Measurements from ENCODE around the gene RFC4.
"Not testable (repeated sequence)": the region's sequence is repeated elsewhere in the genome, so short reads cannot be mapped to it uniquely, and the experiment has no call there.

The RFC4 gene

GRCh38 chr3:186824430-186825139 is 18.3 kb upstream of the RFC4 start:
- DNase-seq, result no peak

- DNase-seq, result no peak
Observed at GRCh38 chr3:186823386-186823785, 17.1 kb upstream of the RFC4 start.

DNA sequence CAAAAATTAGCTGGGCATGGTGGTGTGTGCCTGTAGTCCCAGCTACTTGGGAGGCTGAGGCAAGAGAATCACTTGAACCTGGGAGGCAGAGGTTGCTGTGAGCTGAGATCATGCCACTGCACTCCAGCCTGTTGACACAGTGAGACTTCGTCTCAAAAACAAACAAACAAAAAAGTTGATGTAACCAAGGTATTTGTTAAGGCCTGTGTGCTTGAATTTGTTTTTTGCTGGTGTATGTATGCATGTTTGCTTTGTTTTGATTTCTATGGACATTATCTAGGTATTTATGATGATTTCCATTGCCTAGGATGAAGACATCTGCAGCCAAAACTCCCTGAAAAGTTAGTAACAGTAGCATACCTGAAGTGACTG is 16.1 kb upstream of the RFC4 start:
- DNase-seq, result not testable (repeated sequence)

GRCh38 chr3:186821429-186822387 is 15.4 kb upstream of the RFC4 start:
- DNase-seq, result no peak

DNA sequence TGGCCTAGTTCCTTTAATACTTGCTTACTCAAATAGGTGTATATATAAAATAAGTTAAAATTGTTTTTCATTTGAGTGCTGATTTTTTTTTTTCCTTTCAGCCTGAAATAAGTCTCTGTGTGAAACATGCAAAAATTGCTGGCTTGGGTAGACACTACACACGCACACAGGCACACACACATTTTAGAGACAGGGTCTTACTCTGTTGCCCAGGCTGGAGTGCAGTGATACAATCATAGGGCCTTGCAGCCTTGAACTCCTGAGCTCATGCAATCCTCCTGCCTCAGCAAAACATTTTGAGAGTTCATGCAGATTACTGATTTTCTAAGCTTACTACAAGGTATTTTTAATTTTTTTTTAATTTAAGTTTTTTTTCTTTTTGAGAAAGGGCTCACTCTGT is 12.7 kb upstream of the RFC4 start:
- no peak for DNase-seq

DNA sequence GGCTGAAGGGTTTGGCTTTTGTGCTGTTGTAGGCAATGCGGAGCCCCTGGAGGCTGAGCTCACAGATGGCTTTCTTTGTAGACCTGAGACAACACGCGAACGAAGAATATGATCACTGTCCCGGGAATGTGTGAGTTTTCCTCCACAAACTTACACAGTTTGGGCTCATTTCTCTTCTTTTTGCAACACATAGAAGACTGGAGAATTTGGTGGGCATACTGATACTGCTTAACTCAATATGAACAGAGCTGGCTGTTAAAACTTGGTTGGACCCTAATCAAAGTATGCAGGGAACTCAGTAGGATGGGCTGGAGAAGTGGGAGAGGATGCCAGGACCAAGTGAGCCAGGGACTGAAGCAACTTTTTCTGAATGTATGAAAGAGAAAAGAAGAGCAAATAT is 12.2 kb upstream of the RFC4 start:
- DNase-seq, result no peak

GRCh38 chr3:186815435-186815834 is 9.2 kb upstream of the RFC4 start:
- DNase-seq, result no peak

DNA sequence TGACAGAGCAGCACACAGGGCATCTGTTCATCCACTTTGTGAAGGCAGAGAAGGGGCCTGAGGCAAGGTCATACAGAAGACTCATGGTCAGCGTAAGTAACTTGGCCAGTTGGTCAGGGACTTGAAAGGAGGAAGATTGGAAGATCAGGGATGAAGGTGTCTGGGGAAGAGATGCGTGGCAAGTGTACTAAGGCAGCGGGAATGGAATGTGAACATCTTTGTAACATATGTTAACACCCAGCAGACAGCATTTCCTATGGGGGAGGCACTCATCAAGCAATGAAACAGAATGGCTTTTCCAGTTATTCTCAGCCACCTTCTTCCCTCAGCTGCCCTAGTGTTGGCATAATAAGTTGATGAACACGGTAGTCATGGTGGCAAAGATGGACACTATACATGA is 7.8 kb upstream of the RFC4 start:
- no peak for DNase-seq

- DNase-seq, result not testable (repeated sequence)
Observed at GRCh38 chr3:186811313-186811712, 5.0 kb upstream of the RFC4 start.

- no peak for DNase-seq
Observed at GRCh38 chr3:186810336-186810996, 4.2 kb upstream of the RFC4 start.

GRCh38 chr3:186807231-186807630 is 949 bp upstream of the RFC4 start:
- DNase-seq, result no peak

- not testable (repeated sequence) for DNase-seq
Observed at GRCh38 chr3:186803447-186803846, 2.8 kb downstream of the RFC4 start.

DNA sequence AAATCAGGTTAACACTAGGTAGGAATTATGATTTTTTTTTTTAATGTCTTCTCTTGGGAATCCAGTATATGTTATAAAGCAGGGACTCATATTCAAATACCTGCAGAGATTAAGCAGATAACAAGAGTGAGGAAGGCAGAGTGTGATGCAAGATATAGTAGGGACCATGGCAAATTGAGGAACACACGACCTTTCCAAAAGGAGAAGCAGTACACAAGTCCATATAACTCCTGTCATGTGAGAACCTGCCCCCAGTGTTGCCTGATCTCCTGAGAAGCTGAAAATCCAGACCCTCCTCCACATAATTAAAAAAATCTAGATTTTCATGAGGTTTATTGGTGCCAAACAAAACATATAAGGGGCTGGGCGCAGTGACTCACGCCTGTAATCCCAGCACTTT is 3.6 kb downstream of the RFC4 start:
- DNase-seq, result no peak

DNA sequence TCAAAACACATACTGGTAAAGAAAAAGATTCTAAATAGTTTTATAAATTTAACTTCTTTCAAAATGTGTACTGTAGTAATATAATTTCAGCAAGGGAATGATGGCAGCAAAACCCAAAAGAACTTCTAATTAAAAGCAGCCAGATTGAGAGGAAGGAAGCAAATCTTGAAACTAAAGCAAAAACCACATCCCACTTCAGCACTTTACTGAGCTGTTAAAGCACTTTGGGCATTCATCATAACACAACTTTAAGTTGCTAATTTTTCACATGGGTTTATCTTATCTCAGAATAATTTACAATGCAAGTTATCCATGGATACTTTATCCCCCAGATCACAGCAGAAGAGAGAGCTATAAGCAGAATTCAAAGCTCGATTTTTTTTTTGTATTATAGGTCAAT is 6.0 kb downstream of the RFC4 start:
- DNase-seq, result no peak

GRCh38 chr3:186798239-186798874 is 7.9 kb downstream of the RFC4 start:
- no peak for DNase-seq

- DNase-seq, result no peak
Observed at GRCh38 chr3:186790261-186790981, 15.9 kb downstream of the RFC4 start.

DNA sequence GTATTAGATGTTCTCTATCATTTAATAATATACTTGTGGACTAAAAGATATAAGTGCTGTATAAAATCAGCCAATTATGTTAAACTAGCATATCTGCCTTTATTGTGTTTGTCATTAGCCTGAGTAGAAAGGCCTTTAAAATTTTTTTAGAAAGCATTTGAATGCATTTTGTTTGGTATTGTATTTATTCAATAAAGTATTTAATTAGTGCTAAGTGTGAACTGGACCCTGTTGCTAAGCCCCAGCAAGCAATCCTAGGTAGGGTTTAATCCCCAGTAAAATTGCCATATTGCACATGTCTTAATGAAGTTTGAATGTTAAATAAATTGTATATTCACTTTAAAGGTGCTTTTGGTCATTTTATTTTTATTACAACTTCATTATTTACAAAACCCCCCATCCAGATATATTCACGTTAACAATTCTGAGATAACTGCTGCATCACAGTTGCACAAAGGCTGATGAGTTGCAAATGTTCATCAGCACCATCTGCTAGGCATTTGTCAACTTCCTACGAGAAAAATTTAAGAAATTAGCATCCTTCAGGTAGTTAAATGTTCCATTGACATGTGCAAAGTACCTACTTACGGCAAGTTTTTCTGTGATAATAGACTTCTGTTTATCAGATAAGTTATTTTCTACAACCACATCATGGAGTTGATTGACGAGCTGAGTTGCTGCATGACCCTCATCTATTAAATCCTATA is 16.6 kb downstream of the RFC4 start:
- no peak for DNase-seq

DNA sequence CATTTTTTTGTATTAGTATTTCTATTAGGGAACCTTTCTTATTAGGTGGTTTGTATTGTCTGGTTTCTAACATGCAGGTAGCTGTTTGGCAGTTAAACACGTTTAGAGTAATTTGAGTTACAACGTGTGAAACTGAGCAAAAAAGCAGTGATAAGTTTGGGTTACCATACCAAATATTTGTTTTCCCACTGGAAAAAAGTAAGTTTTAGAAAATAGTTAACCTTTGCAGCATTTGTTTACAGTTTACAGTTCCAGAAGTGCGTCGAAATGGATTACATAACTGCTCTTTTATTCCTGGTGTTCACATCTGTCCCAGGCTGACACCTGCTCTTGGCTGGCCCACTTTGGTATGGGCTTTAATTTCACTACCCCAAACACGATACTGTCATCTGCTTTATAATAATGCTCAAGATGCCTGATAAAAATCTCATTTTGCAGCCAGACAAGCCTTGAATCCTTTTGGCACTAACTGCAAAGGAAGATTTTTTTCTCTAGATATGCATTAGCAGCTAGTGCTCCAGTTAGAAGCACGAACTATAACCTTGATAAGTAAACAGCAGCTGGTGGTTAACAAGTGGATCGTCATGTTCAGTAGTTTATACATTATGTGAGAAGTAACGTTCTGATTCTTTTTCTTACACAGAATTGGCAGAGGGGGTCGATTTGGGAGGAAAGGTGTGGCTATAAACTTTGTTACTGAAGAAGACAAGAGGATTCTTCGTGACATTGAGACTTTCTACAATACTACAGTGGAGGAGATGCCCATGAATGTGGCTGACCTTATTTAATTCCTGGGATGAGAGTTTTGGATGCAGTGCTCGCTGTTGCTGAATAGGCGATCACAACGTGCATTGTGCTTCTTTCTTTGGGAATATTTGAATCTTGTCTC is 17.6 kb downstream of the RFC4 start:
- no peak for DNase-seq

DNA sequence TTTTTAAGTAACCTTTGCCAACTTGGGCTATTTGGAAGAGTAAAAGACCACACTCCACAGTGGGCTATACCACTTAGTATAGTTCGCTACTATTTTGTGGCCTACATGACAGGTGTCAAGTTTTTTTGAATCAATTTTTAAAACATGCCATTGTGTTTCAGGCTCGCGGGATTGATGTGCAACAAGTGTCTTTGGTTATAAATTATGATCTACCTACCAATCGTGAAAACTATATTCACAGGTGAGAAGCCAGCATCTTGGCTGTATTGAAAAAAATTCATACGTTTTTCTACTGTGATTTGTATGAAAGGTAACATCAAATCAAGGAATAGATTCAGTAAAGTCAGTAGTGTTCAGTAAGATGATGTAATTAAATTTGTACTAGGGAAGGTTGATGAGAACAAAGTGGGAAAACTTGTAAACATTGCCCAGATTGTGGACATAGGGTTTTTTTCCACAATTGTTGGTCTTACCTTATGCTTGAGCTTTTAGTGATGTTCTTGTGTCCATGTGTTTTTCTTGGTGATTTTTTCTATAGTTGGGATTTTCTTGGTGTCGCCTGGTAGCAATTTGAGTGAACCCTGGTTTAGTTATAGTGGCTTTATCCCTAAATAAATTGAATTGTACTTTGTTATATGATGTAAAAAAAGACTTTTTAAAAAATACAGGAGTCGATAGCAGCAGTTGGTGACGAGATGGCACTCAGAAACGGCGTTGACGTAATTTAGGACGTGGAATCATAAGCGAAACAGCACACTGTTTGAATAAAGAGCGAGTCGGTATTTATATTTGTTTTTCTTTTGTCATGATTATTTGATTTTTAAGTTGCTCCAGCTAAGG is 18.4 kb downstream of the RFC4 start:
- no peak for DNase-seq

DNA sequence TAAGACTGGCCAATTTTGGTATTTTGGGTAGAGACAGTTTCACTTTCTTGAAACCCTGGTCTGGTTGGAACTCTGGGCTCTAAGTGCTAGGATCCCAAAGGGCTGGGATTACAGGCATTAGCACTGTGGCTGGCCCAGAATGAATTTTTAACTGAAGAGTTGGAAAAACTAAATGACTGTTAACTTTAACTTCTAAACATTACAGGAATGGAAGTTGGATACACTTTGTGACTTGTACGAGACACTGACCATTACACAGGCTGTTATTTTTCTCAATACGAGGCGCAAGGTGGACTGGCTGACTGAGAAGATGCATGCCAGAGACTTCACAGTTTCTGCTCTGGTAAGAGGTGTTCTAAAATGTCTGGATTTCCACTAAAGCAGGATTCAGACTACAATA is 19.4 kb downstream of the RFC4 start:
- DNase-seq, result no peak
